Activated B cell treated with CpG ODN at 0.5 μM for 24 hours (primary cell): Measurements from ENCODE around the gene RIIAD1. TPM values are rescaled to one million over a fixed set of nuclear protein-coding genes. Genes with fewer than 3 reads are reported as not detected.

Experiments
- ATAC-seq: fragments of 200-7000 bp; cut with Tn5 transposase; one replicate; pipeline ENCODE4 v1.10.0; 2021; ENCODE audit warnings: low read depth, mild to moderate bottlenecking, moderate library complexity
- CTCF ChIA-PET: fragments of 350-600 bp; sonication (Branson Sonifier 250); formaldehyde crosslinking; loops from one replicate; lab custom pipeline; 2021; ENCODE audit warnings: antibody characterized with exemption; lab: Charles Lee
- POLR2A ChIA-PET: fragments of 350-600 bp; sonication (Branson Sonifier 250); formaldehyde crosslinking; loops from one replicate; lab custom pipeline; 2021; ENCODE audit warnings: antibody characterized with exemption; lab: Charles Lee
- DNase-seq: peaks from one replicate; pipeline ENCODE4 v3.0.0; 2022
- H3K27ac Mint-ChIP-seq: one replicate; pipeline ENCODE4 v1.8.0; 2020; ENCODE audit warnings: mixed read lengths
- H3K27me3 Mint-ChIP-seq: one replicate; pipeline ENCODE4 v1.8.0; 2021; ENCODE audit warnings: mixed read lengths
- H3K36me3 Mint-ChIP-seq: one replicate; pipeline ENCODE4 v1.8.0; 2021; ENCODE audit warnings: low read depth, mixed read lengths
- H3K4me1 Mint-ChIP-seq: one replicate; pipeline ENCODE4 v1.8.0; 2021; ENCODE audit warnings: mixed read lengths
- H3K4me3 Mint-ChIP-seq: one replicate; pipeline ENCODE4 v1.8.0; 2020; ENCODE audit warnings: mild to moderate bottlenecking, mixed read lengths
- H3K9me3 Mint-ChIP-seq: one replicate; pipeline ENCODE4 v1.8.0; 2020; ENCODE audit warnings: mixed read lengths
- CTCF ChIP-seq: fragments of 200-600 bp; IDR thresholded peaks from one replicate; pipeline ENCODE4 v1.8.0; 2022; ENCODE audit warnings: antibody characterized with exemption, mild to moderate bottlenecking
- intact Hi-C: fragments of 100-400 bp; cut with micrococcal nuclease; formaldehyde crosslinking; loops from one replicate; pipeline ENCODE4 v1.15.1; 2024
- total RNA-seq: library from RNA; stranded (reverse); gene quantifications from 2 replicates; pipeline ENCODE4 v1.2.3, GENCODE V29; 2022

The RIIAD1 gene
- total RNA-seq, 1 donor from 2014 or later: not detected

DNA sequence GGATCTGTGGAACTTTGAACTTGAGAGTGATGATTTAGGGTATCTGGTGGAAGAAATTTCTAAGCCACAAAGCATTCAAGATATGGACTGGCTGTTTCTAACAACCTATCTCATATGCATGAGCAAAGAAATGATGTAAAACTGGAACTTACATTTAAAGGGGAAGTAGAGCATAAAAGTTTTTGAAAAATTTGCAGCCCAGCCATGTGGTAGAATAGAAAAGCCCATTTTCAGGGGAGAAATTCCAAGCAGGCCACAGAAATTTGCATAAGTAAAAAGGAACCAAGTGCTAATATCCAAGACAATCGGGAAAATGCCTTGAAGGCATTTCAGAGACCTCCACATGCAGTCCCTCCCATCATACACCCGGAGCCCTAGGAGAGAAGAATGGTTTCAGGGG, 15.7 kb downstream of the RIIAD1 start:
- Mint-ChIP-seq H3K4me1 (no peaks in the 10 kb centered on the region), H3K9me3 (peaks cover 19% of the 10 kb centered on the region), H3K36me3 (no peaks in the 10 kb centered on the region), H3K27ac (no peak overlapping the region), H3K27me3 (peaks cover 4% of the 10 kb centered on the region), H3K4me3 (no peak overlapping the region)
- intact Hi-C loops: no loop called here
- ATAC-seq (no peak), DNase-seq (no peak)
- TF ChIP-seq CTCF: no peak
- CTCF ChIA-PET: no interaction called here
- POLR2A ChIA-PET: no interaction called here

DNA sequence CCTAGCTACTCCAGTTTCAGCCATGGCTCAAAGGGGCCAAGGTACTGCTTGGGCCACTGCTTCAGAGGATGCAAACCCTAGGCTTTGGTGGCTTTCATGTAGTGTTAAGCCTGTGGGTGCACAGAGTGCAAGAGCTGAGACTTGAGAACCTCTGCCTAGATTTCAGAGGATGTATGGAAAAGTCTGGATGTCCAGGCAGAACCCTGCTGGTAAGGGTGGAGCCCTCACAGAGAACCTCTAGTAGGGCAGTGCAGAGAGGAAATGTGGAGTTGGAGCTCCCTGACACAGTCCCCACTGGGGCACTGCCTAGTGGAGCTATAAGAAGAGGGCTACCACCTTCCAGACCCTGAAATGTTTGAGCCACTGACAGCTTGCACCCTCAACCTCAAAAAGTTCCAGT, 16.2 kb downstream of the RIIAD1 start:
- intact Hi-C loops: no loop called here
- Mint-ChIP-seq H3K27ac (no peak overlapping the region), H3K4me1 (no peaks in the 10 kb centered on the region), H3K9me3 (peaks cover 19% of the 10 kb centered on the region), H3K4me3 (no peak overlapping the region), H3K36me3 (no peaks in the 10 kb centered on the region), H3K27me3 (peaks cover 4% of the 10 kb centered on the region)
- TF ChIP-seq CTCF: no peak
- DNase-seq (no peak), ATAC-seq (no peak)
- CTCF ChIA-PET: no interaction called here
- POLR2A ChIA-PET: no interaction called here

GRCh38 chr1:151739590-151740355, 18.5 kb downstream of the RIIAD1 start:
- DNase-seq: no peak
- no peak for ATAC-seq
- no peak for TF ChIP-seq CTCF
- CTCF ChIA-PET: no interaction called here
- Mint-ChIP-seq H3K27ac (no peak overlapping the region), H3K9me3 (peaks cover 19% of the 10 kb centered on the region), H3K4me1 (no peaks in the 10 kb centered on the region), H3K36me3 (no peaks in the 10 kb centered on the region), H3K4me3 (no peak overlapping the region), H3K27me3 (peaks cover 4% of the 10 kb centered on the region)
- POLR2A ChIA-PET: no interaction called here
- intact Hi-C loops: no loop called here

DNA sequence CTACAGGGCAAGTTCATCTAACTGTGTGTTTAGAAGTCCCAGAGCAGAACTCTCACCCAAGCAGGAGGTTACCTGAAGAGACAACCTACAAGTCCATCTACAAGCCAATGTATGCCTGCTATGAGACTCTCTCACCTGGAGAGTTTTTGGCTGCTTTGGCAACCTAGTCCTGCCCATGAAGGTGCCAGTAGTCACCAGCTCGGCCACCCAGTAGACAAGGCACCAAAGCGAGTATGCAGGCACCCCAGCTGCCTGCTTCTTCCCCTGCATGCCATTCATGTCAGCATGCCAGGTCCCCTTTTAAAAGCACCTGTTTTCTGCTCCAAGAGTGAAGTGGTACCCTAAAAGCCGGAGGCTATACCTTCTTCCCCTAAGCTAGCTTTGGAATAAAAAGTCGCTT, 20.2 kb downstream of the RIIAD1 start:
- Mint-ChIP-seq H3K27me3 (peaks cover 4% of the 10 kb centered on the region), H3K36me3 (no peaks in the 10 kb centered on the region), H3K27ac (no peak overlapping the region), H3K4me3 (no peak overlapping the region), H3K9me3 (peaks cover 18% of the 10 kb centered on the region), H3K4me1 (no peaks in the 10 kb centered on the region)
- DNase-seq (no peak), ATAC-seq (no peak)
- POLR2A ChIA-PET: no interaction called here
- intact Hi-C loops: no loop called here
- no peak for TF ChIP-seq CTCF
- CTCF ChIA-PET: no interaction called here

DNA sequence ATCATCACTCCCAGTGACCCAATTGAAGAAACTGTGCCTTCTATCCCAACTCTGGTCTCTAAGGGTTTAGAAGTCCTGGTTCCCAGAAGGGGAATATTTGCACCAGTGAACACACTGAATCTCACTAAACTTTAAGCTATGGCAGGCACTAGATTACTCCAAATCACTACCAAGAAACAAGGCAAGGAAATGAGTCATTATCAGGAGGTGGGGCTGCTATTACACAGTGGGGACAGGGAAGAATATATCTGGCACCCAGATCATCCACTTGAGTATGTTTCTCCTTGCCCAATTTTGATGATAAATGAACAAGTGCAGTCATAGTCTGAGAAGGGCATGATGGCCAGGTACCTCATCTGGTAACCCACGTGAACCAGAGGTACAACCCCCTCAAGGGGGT, 35.0 kb downstream of the RIIAD1 start:
- ChIA-PET POLR2A (no interaction called here), CTCF (no interaction called here)
- Mint-ChIP-seq H3K4me1 (no peaks in the 10 kb centered on the region), H3K27me3 (peaks cover 6% of the 10 kb centered on the region), H3K36me3 (peaks cover 45% of the 10 kb centered on the region), H3K4me3 (no peak overlapping the region), H3K9me3 (no peaks in the 10 kb centered on the region), H3K27ac (no peak overlapping the region)
- no peak for TF ChIP-seq CTCF
- intact Hi-C loops: no loop called here
- no peak for ATAC-seq
- no peak for DNase-seq
